Activated naive CD8-positive, alpha-beta T cell treated with anti-CD3 and anti-CD28 coated beads for 36 hours (primary cell): ENCODE results near the gene PRPF31. TPM values are rescaled to one million over a fixed set of nuclear protein-coding genes. Genes with fewer than 3 reads are reported as not detected.

Experiments
- DNase-seq: peaks from one replicate; pipeline ENCODE4 v3.0.0; 2021
- H3K27ac Mint-ChIP-seq: one replicate; pipeline ENCODE4 v1.8.0; 2022; ENCODE audit warnings: mild to moderate bottlenecking, moderate library complexity, mixed read lengths
- H3K27me3 Mint-ChIP-seq: one replicate; pipeline ENCODE4 v1.8.0; 2022; ENCODE audit warnings: mild to moderate bottlenecking, mixed read lengths
- H3K36me3 Mint-ChIP-seq: one replicate; pipeline ENCODE4 v1.8.0; 2021; ENCODE audit warnings: mild to moderate bottlenecking, mixed read lengths
- H3K4me1 Mint-ChIP-seq: one replicate; pipeline ENCODE4 v1.8.0; 2021; ENCODE audit warnings: mixed read lengths
- H3K4me3 Mint-ChIP-seq: one replicate; pipeline ENCODE4 v1.8.0; 2022; ENCODE audit warnings: mild to moderate bottlenecking, moderate library complexity, mixed read lengths
- H3K9me3 Mint-ChIP-seq: one replicate; pipeline ENCODE4 v1.8.0; 2022; ENCODE audit warnings: mixed read lengths
- total RNA-seq, 2 experiments: library from RNA; stranded (reverse); gene quantifications; one replicate each; pipeline ENCODE4 v1.2.3, GENCODE V29; 2021

The PRPF31 gene
- total RNA-seq, 2 experiments from 2014 or later, result 120 to 124 TPM

DNA sequence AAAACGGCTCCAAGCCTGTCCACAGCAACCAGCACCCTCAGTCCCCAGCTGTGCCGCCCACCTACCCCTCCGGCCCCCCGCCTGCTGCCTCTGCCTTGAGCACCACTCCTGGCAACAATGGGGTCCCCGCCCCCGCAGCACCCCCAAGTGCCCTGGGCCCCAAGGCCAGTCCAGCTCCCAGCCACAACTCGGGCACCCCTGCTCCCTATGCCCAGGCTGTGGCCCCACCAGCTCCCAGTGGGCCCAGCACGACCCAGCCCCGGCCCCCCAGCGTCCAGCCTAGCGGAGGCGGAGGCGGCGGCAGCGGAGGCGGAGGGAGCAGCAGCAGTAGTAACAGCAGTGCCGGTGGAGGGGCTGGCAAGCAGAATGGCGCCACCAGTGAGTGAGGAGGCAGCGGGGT is 32.6 kb downstream of the PRPF31 start:
- Mint-ChIP-seq H3K9me3 (no peaks in the 10 kb centered on the region), H3K27ac (no peak overlapping the region), H3K4me1 (no peaks in the 10 kb centered on the region), H3K27me3 (no peaks in the 10 kb centered on the region), H3K36me3 (peaks cover 27% of the 10 kb centered on the region), H3K4me3 (no peak overlapping the region)
- DNase-seq, result no peak

- no peak overlapping the region for H3K4me3 Mint-ChIP-seq
- no peaks in the 10 kb centered on the region for H3K27me3 Mint-ChIP-seq
- H3K36me3 Mint-ChIP-seq, result peaks cover 35% of the 10 kb centered on the region
- DNase-seq, result no peak
- peaks cover 6% of the 10 kb centered on the region for H3K4me1 Mint-ChIP-seq
- no peak overlapping the region for H3K27ac Mint-ChIP-seq
- no peaks in the 10 kb centered on the region for H3K9me3 Mint-ChIP-seq
These were observed 33.7 kb downstream of the PRPF31 start for GRCh38 chr19:54149021-54149812.

DNA sequence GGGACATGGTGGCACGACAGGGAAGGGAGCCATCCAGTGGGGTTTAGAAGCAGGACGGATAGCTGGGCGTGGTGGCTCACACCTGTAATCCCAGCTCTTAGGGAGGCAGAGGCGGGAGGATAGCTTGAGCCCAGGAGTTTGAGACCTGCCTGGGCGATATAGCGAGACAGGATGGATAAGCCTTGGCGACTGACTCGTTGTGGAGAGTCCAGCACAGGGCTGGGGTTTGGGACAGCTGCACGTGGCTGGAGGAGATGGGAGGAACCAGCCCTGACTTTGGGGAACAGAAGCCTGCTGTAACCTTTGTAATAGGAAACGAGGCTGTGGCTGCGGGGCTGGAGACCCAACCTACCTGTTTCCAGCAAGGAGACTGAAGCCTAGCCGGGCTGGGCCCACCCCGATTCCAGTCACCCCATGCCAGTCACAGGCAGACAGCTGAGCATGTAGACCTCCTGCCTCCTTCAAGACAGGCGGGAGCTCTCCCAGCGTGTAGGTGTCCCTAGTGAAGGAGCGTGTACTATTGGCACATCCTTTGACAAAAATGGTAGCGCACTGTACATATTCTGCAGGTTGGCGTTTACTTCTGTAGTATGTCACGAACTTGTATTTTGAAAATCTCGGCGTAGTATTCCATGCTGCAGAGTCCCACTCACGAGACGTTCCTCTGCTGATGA is 35.9 kb downstream of the PRPF31 start:
- Mint-ChIP-seq H3K36me3 (peaks cover 42% of the 10 kb centered on the region), H3K27ac (no peak overlapping the region), H3K4me3 (no peak overlapping the region), H3K27me3 (no peaks in the 10 kb centered on the region), H3K9me3 (no peaks in the 10 kb centered on the region), H3K4me1 (peaks cover 16% of the 10 kb centered on the region)
- DNase-seq, result no peak

GRCh38 chr19:54152267-54152666 is 36.7 kb downstream of the PRPF31 start:
- no peak overlapping the region for H3K4me3 Mint-ChIP-seq
- H3K4me1 Mint-ChIP-seq, result peaks cover 19% of the 10 kb centered on the region
- no peaks in the 10 kb centered on the region for H3K9me3 Mint-ChIP-seq
- peaks cover 38% of the 10 kb centered on the region for H3K36me3 Mint-ChIP-seq
- no peaks in the 10 kb centered on the region for H3K27me3 Mint-ChIP-seq
- H3K27ac Mint-ChIP-seq, result peak overlapping the region; percentile 16
- no peak for DNase-seq

- Mint-ChIP-seq H3K4me1 (peaks cover 20% of the 10 kb centered on the region), H3K9me3 (no peaks in the 10 kb centered on the region), H3K27ac (no peak overlapping the region), H3K27me3 (no peaks in the 10 kb centered on the region), H3K36me3 (peaks cover 36% of the 10 kb centered on the region), H3K4me3 (no peak overlapping the region)
- DNase-seq, result no peak
These were observed 37.4 kb downstream of the PRPF31 start for GRCh38 chr19:54152878-54153524.

DNA sequence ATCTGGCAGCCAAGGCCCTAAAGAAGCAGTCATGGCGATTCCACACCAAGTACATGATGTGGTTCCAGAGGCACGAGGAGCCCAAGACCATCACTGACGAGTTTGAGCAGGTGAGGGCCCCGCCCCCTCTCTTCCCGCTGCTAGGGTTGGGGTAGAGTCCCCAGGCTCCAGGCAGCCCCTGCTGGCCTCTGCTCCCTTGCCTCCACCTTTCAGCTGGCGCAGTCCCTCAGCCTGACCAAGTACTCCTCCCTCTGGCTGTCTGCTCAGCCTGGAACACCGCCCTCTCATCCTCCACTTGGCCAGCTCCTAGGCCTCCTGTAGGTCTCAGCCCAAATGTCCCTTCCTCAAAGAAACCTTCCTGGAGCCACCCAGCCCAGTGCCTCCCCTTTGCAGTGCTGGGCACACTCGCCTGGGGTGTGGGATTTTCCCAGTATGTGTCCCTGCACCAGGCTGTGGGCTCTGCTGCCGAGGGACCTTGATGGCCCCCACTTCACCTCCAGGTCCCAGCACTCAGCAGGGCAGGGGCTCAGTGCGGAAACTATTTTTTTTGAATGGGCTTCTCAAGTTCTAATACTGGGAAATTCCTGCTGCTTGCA is 38.3 kb downstream of the PRPF31 start:
- Mint-ChIP-seq H3K4me3 (no peak overlapping the region), H3K9me3 (no peaks in the 10 kb centered on the region), H3K4me1 (peaks cover 29% of the 10 kb centered on the region), H3K27ac (peak overlapping the region; percentile 77), H3K27me3 (no peaks in the 10 kb centered on the region), H3K36me3 (peaks cover 36% of the 10 kb centered on the region)
- DNase-seq, result no peak

GRCh38 chr19:54154603-54155345 is 39.2 kb downstream of the PRPF31 start:
- peak; percentile 43 for DNase-seq
- Mint-ChIP-seq H3K4me3 (no peak overlapping the region), H3K4me1 (peaks cover 30% of the 10 kb centered on the region), H3K27ac (peak overlapping the region; percentile 77), H3K9me3 (no peaks in the 10 kb centered on the region), H3K36me3 (peaks cover 32% of the 10 kb centered on the region), H3K27me3 (no peaks in the 10 kb centered on the region)

DNA sequence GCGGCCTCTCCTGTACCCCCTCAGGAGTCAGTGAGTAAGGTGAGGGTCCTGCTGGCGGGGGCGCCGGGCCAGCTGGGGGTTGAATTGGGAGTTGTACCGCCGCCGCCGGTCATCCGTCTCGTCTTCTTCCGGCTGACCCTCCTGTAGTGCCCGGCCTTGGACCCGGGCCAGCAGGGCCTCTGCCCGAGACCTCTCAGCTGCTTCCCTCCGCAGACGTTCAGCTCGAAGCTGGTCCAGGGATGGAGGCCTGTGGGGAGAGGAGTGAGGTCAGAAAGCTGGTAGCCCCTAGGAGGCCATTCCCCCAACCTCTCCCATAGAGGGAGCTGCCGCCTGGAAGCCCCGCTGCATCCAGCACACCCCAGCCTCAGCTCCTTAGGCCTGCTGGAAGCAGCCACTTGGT is 40.1 kb downstream of the PRPF31 start:
- Mint-ChIP-seq H3K4me1 (peaks cover 33% of the 10 kb centered on the region), H3K4me3 (no peak overlapping the region), H3K27ac (no peak overlapping the region), H3K27me3 (no peaks in the 10 kb centered on the region), H3K9me3 (no peaks in the 10 kb centered on the region), H3K36me3 (peaks cover 27% of the 10 kb centered on the region)
- no peak for DNase-seq

DNA sequence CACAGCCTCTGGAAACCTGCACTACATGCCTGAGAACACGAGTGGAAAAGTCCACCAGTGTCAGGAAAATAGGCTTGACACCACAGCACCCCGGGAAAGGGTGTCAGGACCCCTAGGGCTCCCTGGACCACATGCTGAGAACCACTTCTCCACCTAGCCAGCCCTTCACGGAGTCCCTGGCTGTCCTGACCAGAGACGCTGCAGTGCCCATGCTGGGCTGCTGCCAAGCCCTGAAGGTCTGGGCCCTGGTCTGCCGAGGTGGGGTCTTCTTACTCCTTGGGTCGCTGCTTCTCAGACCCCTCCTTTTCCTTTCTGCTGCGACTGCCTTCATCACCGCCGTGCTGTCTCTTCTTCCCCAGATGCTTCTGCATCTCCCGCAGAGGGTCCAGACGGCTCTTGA is 40.9 kb downstream of the PRPF31 start:
- Mint-ChIP-seq H3K4me1 (peaks cover 37% of the 10 kb centered on the region), H3K27ac (peak overlapping the region; percentile 6), H3K27me3 (no peaks in the 10 kb centered on the region), H3K9me3 (no peaks in the 10 kb centered on the region), H3K4me3 (no peak overlapping the region), H3K36me3 (peaks cover 27% of the 10 kb centered on the region)
- DNase-seq, result no peak

GRCh38 chr19:54156953-54157352 is 41.4 kb downstream of the PRPF31 start:
- no peak overlapping the region for H3K4me3 Mint-ChIP-seq

GRCh38 chr19:54158812-54159351 is 43.3 kb downstream of the PRPF31 start:
- Mint-ChIP-seq H3K4me1 (peaks cover 41% of the 10 kb centered on the region), H3K27ac (peak overlapping the region; percentile 98), H3K9me3 (no peaks in the 10 kb centered on the region), H3K27me3 (peaks cover 11% of the 10 kb centered on the region), H3K4me3 (peak overlapping the region; percentile 98), H3K36me3 (peaks cover 20% of the 10 kb centered on the region)
- DNase-seq, result peak; percentile 57

More at GRCh38 chr19:54156953-54157352, 41.4 kb downstream of the PRPF31 start:
- H3K27ac Mint-ChIP-seq, result peak overlapping the region; percentile 6
- no peak for DNase-seq
- H3K36me3 Mint-ChIP-seq, result peaks cover 27% of the 10 kb centered on the region
- H3K27me3 Mint-ChIP-seq, result no peaks in the 10 kb centered on the region
- H3K9me3 Mint-ChIP-seq, result no peaks in the 10 kb centered on the region
- peaks cover 37% of the 10 kb centered on the region for H3K4me1 Mint-ChIP-seq

DNA sequence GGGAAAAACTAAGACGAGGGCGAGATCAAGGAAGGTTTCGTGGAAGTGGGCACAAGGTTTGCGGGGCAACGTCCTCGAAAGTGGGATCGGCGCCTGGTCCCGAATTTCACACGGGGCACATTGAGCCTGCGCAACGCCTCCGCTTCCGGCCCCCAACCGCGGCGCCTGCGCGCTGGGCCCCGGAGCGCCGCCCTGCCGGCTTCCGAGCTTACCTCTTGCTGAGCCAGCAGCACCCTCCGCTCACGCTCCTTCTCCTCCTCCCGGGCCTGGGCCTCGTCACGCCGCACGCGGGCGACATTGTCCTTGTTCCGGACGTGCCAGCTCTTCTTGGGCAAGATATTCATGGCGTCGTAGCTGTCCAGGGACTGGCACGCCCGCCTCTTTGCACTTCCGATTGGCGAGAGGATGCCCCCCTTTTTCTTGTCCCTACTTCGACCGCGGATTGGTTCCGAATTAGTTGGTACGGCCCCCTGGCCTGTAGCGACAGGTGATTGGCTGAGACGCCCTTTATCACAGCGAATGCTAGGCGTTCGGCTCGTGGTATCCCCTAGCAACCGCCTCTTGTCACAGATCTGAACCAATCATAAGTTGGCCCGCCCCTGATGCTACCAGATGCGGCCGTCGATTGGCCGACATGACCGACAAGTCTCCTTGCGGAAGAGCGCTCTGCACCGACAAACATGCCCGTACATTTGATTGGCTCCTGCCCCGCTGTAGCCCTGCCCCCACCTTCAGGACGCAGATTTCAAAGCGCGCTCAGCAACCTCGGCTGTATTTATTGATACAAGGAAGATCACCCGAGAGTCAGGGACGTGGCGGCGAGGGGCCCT is 44.0 kb downstream of the PRPF31 start, which contains the start of gene LENG1:
LENG1 (minus strand) TSS at position 370 of the 830 bp plus-strand sequence; CDS start at position 344, 26 bp downstream.
- Mint-ChIP-seq H3K9me3 (no peaks in the 10 kb centered on the region), H3K4me1 (peaks cover 40% of the 10 kb centered on the region), H3K27ac (peak within 1 kb of the TSS; percentile 98), H3K4me3 (peak within 1 kb of the TSS; percentile 98), H3K36me3 (peaks cover 13% of the 10 kb centered on the region), H3K27me3 (peaks cover 17% of the 10 kb centered on the region)
- peak; percentile 97 for DNase-seq

GRCh38 chr19:54160182-54160811 is 44.7 kb downstream of the PRPF31 start:
- peak overlapping the region; percentile 98 for H3K27ac Mint-ChIP-seq
- peak; percentile 19 for DNase-seq
- peaks cover 25% of the 10 kb centered on the region for H3K27me3 Mint-ChIP-seq
- H3K9me3 Mint-ChIP-seq, result no peaks in the 10 kb centered on the region
- H3K36me3 Mint-ChIP-seq, result peaks cover 7% of the 10 kb centered on the region
- H3K4me3 Mint-ChIP-seq, result peak overlapping the region; percentile 98
- H3K4me1 Mint-ChIP-seq, result peaks cover 35% of the 10 kb centered on the region
